Spleen (tissue), 11 donors: Measurements from ENCODE around the gene L1CAM. TPM values are rescaled to one million over a fixed set of nuclear protein-coding genes. Genes with fewer than 3 reads are reported as not detected.

Experiments
- DNase-seq: peaks from one replicate; pipeline ENCODE4 v3.0.0-alpha.2; 2020
- H3K27ac ChIP-seq, 8 donors: fragments of 200-600 bp; sonication (generic) in 7 of 8; 1 replicate in 4 of 8; 2 replicates in 4 of 8; pipeline versions ENCODE4 v1.5.0 to v1.8.0; 2016 to 2021; ENCODE audit warnings: inconsistent platforms in 4 of 8, mild to moderate bottlenecking in 4 of 8, moderate library complexity in 1 of 8
- H3K27me3 ChIP-seq, 7 donors: fragments of 200-600 bp; sonication (generic) in 6 of 7; replicated peaks in 1 of 7; 1 replicate in 4 of 7; 2 replicates in 3 of 7; pipeline versions ENCODE4 v1.5.0 to v1.8.0; 2016 to 2021; ENCODE audit warnings: inconsistent platforms in 3 of 7, mild to moderate bottlenecking in 1 of 7
- H3K36me3 ChIP-seq, 6 donors: fragments of 200-600 bp; sonication (generic) in 5 of 6; 1 replicate in 4 of 6; 2 replicates in 2 of 6; pipeline versions ENCODE4 v1.5.0 to v1.8.0; 2016 to 2021; ENCODE audit warnings: inconsistent platforms in 2 of 6
- H3K4me1 ChIP-seq, 6 donors: fragments of 200-600 bp; sonication (generic) in 5 of 6; 1 replicate in 3 of 6; 2 replicates in 3 of 6; pipeline versions ENCODE4 v1.5.0 to v1.8.0; 2016 to 2021; ENCODE audit warnings: inconsistent platforms in 3 of 6
- H3K4me3 ChIP-seq, 8 donors: fragments of 200-600 bp; sonication (generic) in 7 of 8; 1 replicate in 4 of 8; 2 replicates in 4 of 8; pipeline versions ENCODE4 v1.5.0 to v1.8.0; 2016 to 2021; ENCODE audit warnings: inconsistent platforms in 4 of 8, mild to moderate bottlenecking in 4 of 8, moderate library complexity in 2 of 8
- H3K9me3 ChIP-seq, 8 donors: fragments of 200-600 bp; sonication (generic) in 7 of 8; 1 replicate in 4 of 8; 2 replicates in 4 of 8; pipeline versions ENCODE4 v1.5.0 to v1.8.0; 2016 to 2021; ENCODE audit warnings: inconsistent platforms in 4 of 8
- CTCF ChIP-seq, 11 experiments: fragments of 200-600 bp in 7 of 11; fragments of 450-650 bp in 4 of 11; sonication (generic) in 4 of 11; IDR thresholded peaks in 8 of 11; conservative IDR thresholded peaks in 3 of 11; 1 replicate in 7 of 11; 2 replicates in 4 of 11; pipeline versions ENCODE4 v1.4.0 to v1.8.0; 2016 to 2021; ENCODE audit warnings: antibody characterized with exemption in 11 of 11, inconsistent platforms in 4 of 11, mild to moderate bottlenecking in 1 of 11
- POLR2A ChIP-seq, 3 donors: fragments of 450-650 bp; IDR thresholded peaks; one replicate each; pipeline ENCODE4 v1.5.1; 2017; ENCODE audit warnings: antibody characterized with exemption in 3 of 3, mild to moderate bottlenecking in 1 of 3
- POLR2AphosphoS5 ChIP-seq, 3 donors: sonication (generic); formaldehyde crosslinking; IDR thresholded peaks; one replicate each; pipeline ENCODE4 v1.5.1; 2017; ENCODE audit warnings: antibody characterized with exemption in 3 of 3
- WGBS, 5 donors: extraction: QIAGEN DNeasy Blood & Tissue Kit in 3 of 5; methylation state at CpG; one replicate each; pipeline versions ENCODE4 v1.1.5 to v1.1.7; 2013 to 2018; 5-methylcytosine and 5-hydroxymethylcytosine counted together
- intact Hi-C: fragments of 100-400 bp; cut with DNase I; formaldehyde crosslinking; loops from one replicate; pipeline ENCODE4 v1.15.0; 2023; ENCODE audit warnings: low total_unique reads
- polyA plus RNA-seq, 3 donors: library from polyadenylated mRNA; stranded (reverse); fragments of 200-250 nt; gene quantifications; one replicate each; pipeline ENCODE4 v1.2.1, GENCODE V29; 2013
- total RNA-seq, 7 donors: library from RNA; depleted of rRNA in 3 of 7; stranded (reverse); fragments of >200 nt in 3 of 7; fragmentation: NEBNext Ultra II Directional in 4 of 7; extraction: Animal tissue kit (Norgen Biotek cat#: 25700) in 4 of 7; gene quantifications; one replicate each; pipeline versions ENCODE4 v1.1.0 to v1.2.1, GENCODE V29; 2016 to 2021
- donor health status: healthy with polysubstance abuse.
- donor health status: DM: no; HTN: no; CAD: no; lungs with moderate emphysema.
- donor health status: DM: no; HTN: no; CAD: no.
- donor health status: Bipolar disorder and iron deficiency.
- donor health status: healthy.
- donor health status: DM: no; HTN: no; CAD: no.
- donor health status: DM: yes; HTN: yes; CAD: no.

L1CAM gene
- total and polyA plus RNA-seq, 10 donors = 1.2 to 5.1 (median 2.7) TPM

GRCh38 chrX:153913211-153913610 lies 27.2 kb upstream of the L1CAM start:
- H3K9me3 ChIP-seq = no peaks in the 10 kb centered on the region
- H3K27ac ChIP-seq = no peak overlapping the region
- H3K4me3 ChIP-seq = no peak overlapping the region
- WGBS, 5 donors = 81 to 98% (median 87%) methylated on average over 12 to 17 of the region's 17 CpGs; no CpG with 5 or more reads in 1 of the 5 donors
- intact Hi-C loops = no loop called here
- H3K36me3 ChIP-seq = peaks cover 0 to 100% (median 39%) of the 10 kb centered on the region in 6 donors
- DNase-seq = no peak
- H3K27me3 ChIP-seq = peaks cover 0 to 24% (median 0%) of the 10 kb centered on the region in 7 donors
- TF ChIP-seq CTCF (IDR thresholded peaks at IDR 0.05 in 8 of 11, conservative IDR thresholded peaks at IDR 0.05 in 3 of 11) = no peak
- no peak for TF ChIP-seq POLR2A (IDR thresholded peaks at IDR 0.05)
- no peak for TF ChIP-seq POLR2AphosphoS5 (IDR thresholded peaks at IDR 0.05)
- H3K4me1 ChIP-seq = no peaks in the 10 kb centered on the region

GRCh38 chrX:153911798-153912197 lies 25.8 kb upstream of the L1CAM start:
- 77 to 89% (median 84%) methylated on average over 6 of the region's 6 CpGs for WGBS, 5 donors
- TF ChIP-seq POLR2A (IDR thresholded peaks at IDR 0.05) (no peak), CTCF (IDR thresholded peaks at IDR 0.05 in 8 of 11, conservative IDR thresholded peaks at IDR 0.05 in 3 of 11) (no peak), POLR2AphosphoS5 (IDR thresholded peaks at IDR 0.05) (no peak)
- Histone ChIP-seq H3K9me3 (no peaks in the 10 kb centered on the region), H3K27ac (no peak overlapping the region), H3K4me3 (no peak overlapping the region), H3K27me3 (peaks cover 0 to 24% (median 0%) of the 10 kb centered on the region in 7 donors), H3K4me1 (peaks cover 0 to 1% (median 0%) of the 10 kb centered on the region in 6 donors), H3K36me3 (peaks cover 0 to 100% (median 35%) of the 10 kb centered on the region in 6 donors)
- intact Hi-C loops = no loop called here
- DNase-seq = no peak

- Histone ChIP-seq H3K27me3 (peaks cover 0 to 24% (median 0%) of the 10 kb centered on the region in 7 donors), H3K27ac (no peak overlapping the region), H3K4me1 (peaks cover 0 to 15% (median under 1%) of the 10 kb centered on the region in 6 donors), H3K9me3 (no peaks in the 10 kb centered on the region), H3K4me3 (no peak overlapping the region), H3K36me3 (peaks cover 0 to 87% (median 35%) of the 10 kb centered on the region in 6 donors)
- WGBS, 5 donors = 93 to 96% (median 95%) methylated on average over 10 to 22 of the region's 22 CpGs; no CpG with 5 or more reads in 1 of the 5 donors
- TF ChIP-seq POLR2A (IDR thresholded peaks at IDR 0.05) (no peak), POLR2AphosphoS5 (IDR thresholded peaks at IDR 0.05) (no peak)
- DNase-seq = no peak
- intact Hi-C loops = no loop called here
Observed at GRCh38 chrX:153910446-153910845, 24.5 kb upstream of the L1CAM start.

GRCh38 chrX:153909980-153910360 lies 24.0 kb upstream of the L1CAM start:
- Histone ChIP-seq H3K4me1 (peaks cover 0 to 19% (median 5%) of the 10 kb centered on the region in 6 donors), H3K4me3 (no peak overlapping the region), H3K36me3 (peaks cover 0 to 83% (median 35%) of the 10 kb centered on the region in 6 donors), H3K9me3 (no peaks in the 10 kb centered on the region), H3K27me3 (peaks cover 0 to 24% (median 0%) of the 10 kb centered on the region in 7 donors), H3K27ac (no peak overlapping the region)
- 93 to 100% (median 96%) methylated on average over 2 to 25 of the region's 25 CpGs for WGBS, 5 donors
- TF ChIP-seq POLR2AphosphoS5 (IDR thresholded peaks at IDR 0.05) = no peak
- TF ChIP-seq POLR2A (IDR thresholded peaks at IDR 0.05) = no peak
- no peak for TF ChIP-seq CTCF (IDR thresholded peaks at IDR 0.05 in 8 of 11, conservative IDR thresholded peaks at IDR 0.05 in 3 of 11)
- intact Hi-C loops = no loop called here
- DNase-seq = no peak
